Measurements from ENCODE around the gene BGLAP.

- TF ChIP-seq CTCF (IDR thresholded peaks at IDR 0.05) (no peak), POLR2A (IDR thresholded peaks at IDR 0.05) (no peak)
Observed at GRCh38 chr1:156247460-156248322, 5.7 kb downstream of the BGLAP start, which contains the start of gene PAQR6.

Data from transverse colon (tissue), 3 donors.